Cardiac fibroblast (primary cell): ENCODE measurements around the gene SSBP3.
A peak's percentile ranks its signal among the peaks of the same experiment; 100 is the strongest.

Source experiments
- DNase-seq, 2 donors: peaks; one replicate each; pipeline versions ENCODE4 v3.0.0 to v3.0.0-alpha.2; 2010; ENCODE audit warnings: low read depth in 2 of 2
- H3K4me3 ChIP-seq, 2 donors: replicated peaks in 1 of 2; 1 replicate in 1 of 2; 2 replicates in 1 of 2; pipeline ENCODE4 v1.5.1; 2011; ENCODE audit warnings: low read depth in 2 of 2, low read length in 2 of 2, mild to moderate bottlenecking in 2 of 2, moderate library complexity in 1 of 2
- TF ChIP-seq, protein P1 (sequence below): IDR thresholded peaks from one replicate; pipeline ENCODE4 v1.5.1; 2011; ENCODE audit warnings: low read depth, mild to moderate bottlenecking, low read length, inconsistent platforms

SSBP3 gene

DNA sequence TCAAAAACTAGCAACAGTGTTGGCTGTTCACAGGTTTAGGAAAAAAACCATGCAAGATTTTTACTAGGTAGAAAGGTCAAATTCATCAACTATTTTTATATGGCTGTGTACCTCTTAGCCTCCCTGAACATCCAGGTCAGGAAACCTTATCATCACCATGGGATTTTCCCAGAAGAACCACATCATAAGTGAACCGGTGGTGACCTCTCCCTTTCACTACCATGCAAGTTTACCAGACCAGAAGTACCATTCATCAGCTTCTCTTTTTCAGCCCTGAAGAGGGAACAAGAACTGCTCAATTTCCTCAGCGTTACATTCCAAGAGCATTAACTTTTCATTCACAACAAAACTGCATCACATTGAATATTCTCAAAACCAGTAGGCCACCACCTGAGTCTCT is 5.9 kb downstream of the SSBP3 start:
- TF ChIP-seq, protein P1, sequence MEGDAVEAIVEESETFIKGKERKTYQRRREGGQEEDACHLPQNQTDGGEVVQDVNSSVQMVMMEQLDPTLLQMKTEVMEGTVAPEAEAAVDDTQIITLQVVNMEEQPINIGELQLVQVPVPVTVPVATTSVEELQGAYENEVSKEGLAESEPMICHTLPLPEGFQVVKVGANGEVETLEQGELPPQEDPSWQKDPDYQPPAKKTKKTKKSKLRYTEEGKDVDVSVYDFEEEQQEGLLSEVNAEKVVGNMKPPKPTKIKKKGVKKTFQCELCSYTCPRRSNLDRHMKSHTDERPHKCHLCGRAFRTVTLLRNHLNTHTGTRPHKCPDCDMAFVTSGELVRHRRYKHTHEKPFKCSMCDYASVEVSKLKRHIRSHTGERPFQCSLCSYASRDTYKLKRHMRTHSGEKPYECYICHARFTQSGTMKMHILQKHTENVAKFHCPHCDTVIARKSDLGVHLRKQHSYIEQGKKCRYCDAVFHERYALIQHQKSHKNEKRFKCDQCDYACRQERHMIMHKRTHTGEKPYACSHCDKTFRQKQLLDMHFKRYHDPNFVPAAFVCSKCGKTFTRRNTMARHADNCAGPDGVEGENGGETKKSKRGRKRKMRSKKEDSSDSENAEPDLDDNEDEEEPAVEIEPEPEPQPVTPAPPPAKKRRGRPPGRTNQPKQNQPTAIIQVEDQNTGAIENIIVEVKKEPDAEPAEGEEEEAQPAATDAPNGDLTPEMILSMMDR = no peak
- no peak for DNase-seq
- no peak overlapping the region for H3K4me3 ChIP-seq

DNA sequence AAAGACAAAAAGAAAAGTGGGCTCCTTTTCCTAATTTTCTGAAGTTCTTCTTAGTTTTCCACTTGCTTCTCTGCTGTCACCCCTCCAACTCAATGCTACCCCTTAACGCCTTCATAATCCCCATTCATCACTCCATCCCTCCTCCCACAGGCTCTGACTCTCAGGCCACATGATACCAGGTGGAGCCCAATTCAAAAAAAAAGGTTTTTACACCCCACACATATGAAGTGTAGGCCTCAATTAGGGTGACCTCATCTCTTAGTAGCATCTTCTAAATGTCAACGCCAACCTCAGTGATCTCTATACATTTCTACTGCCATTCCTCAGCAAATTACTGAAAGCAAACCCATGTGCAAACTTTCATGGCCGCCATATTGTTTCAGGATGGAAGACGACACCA is 6.4 kb downstream of the SSBP3 start:
- no peak for DNase-seq
- TF ChIP-seq, protein P1 = no peak

DNA sequence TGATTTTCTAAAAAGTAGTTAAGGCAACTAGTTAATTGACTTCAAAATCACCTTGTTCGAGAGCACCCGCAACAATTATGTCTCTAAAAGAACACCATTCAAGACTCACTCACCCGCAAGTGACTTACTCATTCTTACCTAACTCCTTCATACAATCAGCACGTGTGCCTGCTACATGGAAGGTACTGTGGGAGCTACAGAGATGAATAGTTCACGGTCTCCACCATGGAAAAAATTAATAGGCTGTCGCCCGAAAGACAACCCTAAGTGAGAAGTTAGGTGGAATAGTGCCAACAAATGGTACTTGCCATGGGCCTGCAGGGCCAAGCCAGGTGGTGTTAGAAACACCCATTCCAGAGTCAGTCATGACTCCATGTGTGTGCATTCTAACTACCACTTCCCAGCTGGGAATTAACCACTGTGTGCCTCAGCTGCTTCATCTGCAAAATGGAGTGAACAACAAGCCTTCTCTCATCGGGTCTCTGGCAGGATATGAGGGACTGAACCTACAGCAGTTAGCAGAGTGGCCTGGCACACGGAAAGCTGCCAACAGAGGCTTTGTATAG is 7.1 kb downstream of the SSBP3 start:
- DNase-seq = no peak
- TF ChIP-seq, protein P1 = no peak
- no peak overlapping the region for H3K4me3 ChIP-seq

More for the DNA sequence above, 6.4 kb downstream of the SSBP3 start:
- no peak overlapping the region for H3K4me3 ChIP-seq

DNA sequence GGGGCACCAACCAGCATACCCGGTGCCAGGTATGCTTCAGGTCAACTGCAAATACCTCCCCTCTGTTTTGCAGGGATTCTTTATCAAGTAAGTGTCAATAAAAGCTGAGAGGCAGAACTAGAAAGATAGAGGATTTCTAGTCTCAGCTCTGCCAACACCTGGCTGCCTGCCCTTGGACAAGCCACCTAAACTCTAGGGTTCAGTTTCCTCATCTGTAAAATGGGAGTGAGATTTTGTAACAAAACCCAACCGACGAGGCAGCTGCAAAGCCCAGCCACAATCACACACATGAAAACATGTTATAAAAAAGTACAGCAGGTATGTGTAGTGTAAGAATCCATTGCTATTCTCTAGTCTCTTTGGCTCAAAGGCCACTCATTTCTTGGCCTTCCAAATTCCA is 8.2 kb downstream of the SSBP3 start:
- no peak for DNase-seq
- TF ChIP-seq, protein P1 = no peak
- H3K4me3 ChIP-seq = no peak overlapping the region

DNA sequence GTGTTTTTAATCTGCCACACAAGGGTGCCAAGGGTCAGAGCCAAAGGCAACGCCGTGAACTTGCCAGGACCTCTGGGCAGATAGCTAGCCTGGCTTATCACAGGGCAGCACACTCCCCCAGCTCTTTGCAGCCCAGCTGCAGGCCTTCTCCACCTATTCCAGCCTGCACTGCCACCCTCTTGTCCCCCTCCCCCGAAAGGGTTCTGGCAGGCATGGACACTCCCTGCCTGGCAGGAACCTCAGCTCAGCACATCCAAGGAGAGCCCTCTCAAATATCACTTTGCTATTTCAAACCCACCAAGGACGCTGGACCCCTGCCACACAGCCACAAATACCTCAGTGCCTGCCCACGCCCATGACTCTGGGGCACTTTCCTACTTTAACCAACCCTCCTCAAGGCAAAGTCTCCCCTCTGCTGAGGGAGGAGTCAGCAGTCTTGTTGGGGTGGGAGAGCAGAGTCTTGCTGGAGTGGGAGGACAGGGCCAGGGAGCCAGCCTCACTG is 9.1 kb downstream of the SSBP3 start:
- DNase-seq = peak in 1 of 2 donors; percentile 32
- TF ChIP-seq, protein P1 = no peak
- no peak overlapping the region for H3K4me3 ChIP-seq

DNA sequence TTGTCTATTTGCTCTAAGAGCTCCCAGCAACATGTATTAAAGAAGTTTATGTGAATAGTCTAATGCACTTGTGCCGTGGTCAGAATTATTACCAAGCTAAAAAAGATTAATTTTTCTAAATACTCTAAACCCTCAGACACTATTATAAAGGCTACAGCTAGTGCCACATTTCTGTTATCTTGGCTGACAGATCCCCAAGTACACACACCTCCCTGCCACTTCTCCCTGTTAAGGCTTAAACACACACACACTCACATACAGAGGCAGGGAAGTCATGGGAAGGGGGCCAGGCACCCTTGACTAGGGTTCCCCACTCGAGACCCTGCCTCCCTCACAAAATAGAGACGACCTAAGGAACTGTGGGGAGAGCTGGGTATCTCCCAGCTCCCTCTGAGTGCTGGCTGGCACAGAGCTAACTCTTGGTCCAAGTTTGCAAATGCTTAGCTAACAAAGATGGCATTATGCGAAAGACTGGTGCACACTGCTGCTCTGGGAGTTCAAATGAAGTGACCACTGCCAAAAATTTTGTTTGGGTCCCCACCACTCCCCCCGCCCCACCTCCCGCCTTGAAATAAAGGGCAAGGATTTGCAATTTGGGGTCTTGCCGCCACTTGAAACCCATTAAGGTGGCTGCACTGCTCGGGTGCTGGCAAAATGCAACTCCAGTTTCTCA is 9.8 kb downstream of the SSBP3 start:
- DNase-seq = no peak
- no peak overlapping the region for H3K4me3 ChIP-seq
- TF ChIP-seq, protein P1 = no peak
